ENCODE results near the gene MTHFS. TPM values are rescaled to one million over a fixed set of nuclear protein-coding genes. Genes with fewer than 3 reads are reported as not detected.

Gene MTHFS
- total RNA-seq, 1 donor from 2014 or later, result 11.9 TPM

DNA sequence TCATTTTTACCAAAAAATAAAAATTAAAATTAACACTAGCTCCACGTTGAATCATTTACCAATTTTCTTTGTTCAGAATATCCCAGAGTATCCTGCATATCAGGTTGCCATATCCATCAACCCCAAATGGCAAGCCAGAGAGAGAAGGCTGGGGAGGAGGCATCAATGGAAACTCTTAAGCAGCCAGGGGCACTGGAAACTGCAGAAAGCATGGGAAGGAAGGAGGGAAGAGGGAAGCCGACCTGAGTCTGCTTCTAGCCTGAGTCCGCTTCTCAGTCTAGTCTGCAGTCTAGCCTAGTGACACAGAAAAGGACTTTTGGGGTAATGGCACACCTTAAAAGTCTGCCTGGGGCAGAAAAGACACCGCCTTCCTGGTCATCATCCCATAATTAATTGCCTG is 1.6 kb upstream of the MTHFS start:
- Mint-ChIP-seq H3K27me3 (ENCODE audit: low read depth) (no peaks in the 10 kb centered on the region), H3K4me3 (peak overlapping the region; percentile 78)

GRCh38 chr15:79897701-79898113 is 893 bp upstream of the MTHFS start:
- Mint-ChIP-seq H3K27me3 (ENCODE audit: low read depth) (no peaks in the 10 kb centered on the region), H3K4me3 (peak overlapping the region; percentile 84), H3K27ac (ENCODE audit: unreplicated experiment) (no peak overlapping the region), H3K36me3 (ENCODE audit: low read depth) (peaks cover 3% of the 10 kb centered on the region), H3K4me1 (peaks cover 17% of the 10 kb centered on the region), H3K9me3 (no peaks in the 10 kb centered on the region)
- no peak for TF ChIP-seq CTCF (conservative IDR thresholded peaks at IDR 0.05)
- no peak for DNase-seq (ENCODE audit: low read depth, low spot score)

More for the DNA sequence above, 1.6 kb upstream of the MTHFS start:
- DNase-seq (ENCODE audit: low read depth, low spot score), result no peak
- H3K36me3 Mint-ChIP-seq (ENCODE audit: low read depth), result peaks cover 3% of the 10 kb centered on the region
- H3K9me3 Mint-ChIP-seq, result no peaks in the 10 kb centered on the region
- peaks cover 17% of the 10 kb centered on the region for H3K4me1 Mint-ChIP-seq
- no peak overlapping the region for H3K27ac Mint-ChIP-seq (ENCODE audit: unreplicated experiment)
- TF ChIP-seq CTCF (conservative IDR thresholded peaks at IDR 0.05), result no peak

DNA sequence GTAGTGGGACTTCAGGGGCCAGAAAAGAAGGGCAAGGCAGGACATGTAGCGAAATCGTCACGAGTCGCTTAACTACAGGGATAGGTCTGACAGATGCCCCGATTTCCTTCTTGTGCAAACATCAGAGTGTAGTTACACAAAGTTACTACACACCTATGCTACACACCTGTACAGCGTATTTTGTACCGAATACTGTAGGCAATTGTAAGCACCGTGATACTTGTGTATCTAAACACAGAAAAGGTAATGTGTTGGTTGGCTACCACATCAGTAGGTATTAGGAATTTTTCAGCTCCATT is 515 bp upstream of the MTHFS start:
- peaks cover 17% of the 10 kb centered on the region for H3K4me1 Mint-ChIP-seq
- H3K27ac Mint-ChIP-seq (ENCODE audit: unreplicated experiment), result no peak overlapping the region
- no peaks in the 10 kb centered on the region for H3K27me3 Mint-ChIP-seq (ENCODE audit: low read depth)

GRCh38 chr15:79896131-79896633 is 632 bp downstream of the MTHFS start:
- no peaks in the 10 kb centered on the region for H3K9me3 Mint-ChIP-seq
- H3K27me3 Mint-ChIP-seq (ENCODE audit: low read depth), result no peaks in the 10 kb centered on the region
- peak overlapping the region; percentile 91 for H3K4me3 Mint-ChIP-seq
- DNase-seq (ENCODE audit: low read depth, low spot score), result peak; percentile 2
- H3K4me1 Mint-ChIP-seq, result peaks cover 17% of the 10 kb centered on the region
- no peak for TF ChIP-seq CTCF (conservative IDR thresholded peaks at IDR 0.05)
- H3K27ac Mint-ChIP-seq (ENCODE audit: unreplicated experiment), result peak overlapping the region; percentile 97
- H3K36me3 Mint-ChIP-seq (ENCODE audit: low read depth), result no peaks in the 10 kb centered on the region

More for the DNA sequence above, 515 bp upstream of the MTHFS start:
- H3K4me3 Mint-ChIP-seq, result peak overlapping the region; percentile 84
- TF ChIP-seq CTCF (conservative IDR thresholded peaks at IDR 0.05), result no peak
- no peaks in the 10 kb centered on the region for H3K9me3 Mint-ChIP-seq
- no peak for DNase-seq (ENCODE audit: low read depth, low spot score)
- peaks cover 2% of the 10 kb centered on the region for H3K36me3 Mint-ChIP-seq (ENCODE audit: low read depth)

GRCh38 chr15:79887054-79887930 is 9.5 kb downstream of the MTHFS start:
- no peak overlapping the region for H3K27ac Mint-ChIP-seq (ENCODE audit: unreplicated experiment)
- DNase-seq (ENCODE audit: low read depth, low spot score), result no peak
- no peaks in the 10 kb centered on the region for H3K9me3 Mint-ChIP-seq
- TF ChIP-seq CTCF (conservative IDR thresholded peaks at IDR 0.05), result no peak
- peaks cover 3% of the 10 kb centered on the region for H3K4me1 Mint-ChIP-seq
- H3K36me3 Mint-ChIP-seq (ENCODE audit: low read depth), result peaks cover 16% of the 10 kb centered on the region
- H3K27me3 Mint-ChIP-seq (ENCODE audit: low read depth), result no peaks in the 10 kb centered on the region
- H3K4me3 Mint-ChIP-seq, result no peak overlapping the region
